ENCODE measurements around the gene DOCK4. TPM values are rescaled to one million over a fixed set of nuclear protein-coding genes. Genes with fewer than 3 reads are reported as not detected.

DOCK4 gene
- total RNA-seq, 1 donor from 2014 or later = 18.5 TPM

GRCh38 chr7:112067632-112068540 lies 138.3 kb downstream of the DOCK4 start:
- intact Hi-C loops (cut with DNase I) = no loop called here
- DNase-seq (ENCODE audit: low spot score) = no peak

DNA sequence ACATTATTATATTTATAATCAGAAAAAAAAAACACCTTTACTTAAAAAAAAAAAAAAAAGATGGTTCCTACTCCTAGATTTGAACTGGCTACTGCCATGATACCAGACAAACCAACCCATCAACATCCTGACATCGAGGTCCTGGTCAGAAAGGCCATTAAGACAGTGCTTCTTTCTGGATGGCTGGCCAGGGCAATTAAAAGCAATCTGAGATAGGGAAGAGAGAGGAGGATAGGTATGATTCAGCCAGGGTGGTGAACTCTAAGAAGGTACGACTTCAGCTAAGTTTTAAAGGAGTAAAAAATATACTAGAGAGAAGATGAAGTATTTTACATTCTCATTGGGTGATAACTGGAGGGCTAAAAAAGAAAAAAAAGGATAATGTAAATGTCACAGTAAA lies 139.0 kb downstream of the DOCK4 start:
- DNase-seq (ENCODE audit: low spot score) = no peak
- intact Hi-C loops (cut with DNase I) = no loop called here

GRCh38 chr7:112065758-112066157 lies 140.4 kb downstream of the DOCK4 start:
- intact Hi-C loops (cut with DNase I) = no loop called here
- no peak for DNase-seq (ENCODE audit: low spot score)

DNA sequence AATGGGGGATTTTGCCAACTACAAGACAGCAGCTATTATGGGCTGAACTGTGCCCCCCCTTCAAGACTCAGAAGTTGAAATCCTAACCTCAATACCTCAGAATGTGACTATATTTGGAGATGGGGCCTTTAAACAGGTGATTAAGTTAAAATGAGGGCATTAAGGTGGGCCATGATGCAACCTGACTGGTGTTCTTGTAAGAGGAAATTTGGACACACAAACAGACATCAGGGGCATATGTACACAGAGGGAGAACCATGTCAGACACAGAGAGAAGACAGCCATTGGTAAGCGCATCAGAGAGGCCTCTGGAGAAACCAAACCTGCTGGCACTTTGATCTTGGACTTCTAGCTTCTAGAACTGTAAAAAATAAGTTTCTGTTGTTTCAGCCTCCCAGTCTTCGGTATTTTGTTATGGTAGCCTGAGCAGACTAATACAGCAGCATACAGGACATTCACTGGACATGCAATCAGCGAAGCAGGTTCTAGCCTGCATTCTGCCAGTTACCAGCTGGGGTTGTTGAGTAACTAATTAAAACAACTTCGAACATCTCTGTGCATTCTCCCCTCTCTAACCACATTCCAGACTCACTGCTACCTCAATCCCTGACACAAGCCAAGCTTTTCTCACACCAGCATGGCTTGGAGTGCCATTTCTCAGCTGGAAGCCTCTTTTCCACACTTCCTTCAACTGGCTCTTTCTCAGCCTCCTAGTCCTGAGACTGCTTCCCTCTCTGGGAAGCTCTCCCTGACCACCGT lies 141.4 kb downstream of the DOCK4 start:
- DNase-seq (ENCODE audit: low spot score) = no peak
- intact Hi-C loops (cut with DNase I) = no loop called here

DNA sequence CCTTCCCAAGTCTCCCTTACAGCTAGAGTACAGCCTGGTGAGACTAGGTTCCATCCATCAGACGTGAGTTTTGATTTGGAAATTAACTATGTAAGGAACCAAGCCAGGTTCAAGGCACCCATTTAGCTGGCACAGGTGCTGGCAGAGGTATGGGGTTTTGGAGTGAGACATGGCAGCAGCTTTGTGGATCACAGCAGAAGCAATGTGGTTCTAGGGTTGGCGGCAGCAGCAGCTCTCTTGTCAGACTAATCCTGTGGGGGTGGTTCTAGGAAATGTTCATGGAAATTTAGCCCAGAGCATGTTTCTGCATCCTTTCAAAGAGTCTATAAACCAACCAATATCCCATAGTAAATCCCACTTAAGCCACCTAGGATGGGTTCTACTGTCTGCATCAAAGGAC lies 142.2 kb downstream of the DOCK4 start:
- intact Hi-C loops (cut with DNase I) = no loop called here
- DNase-seq (ENCODE audit: low spot score) = no peak

GRCh38 chr7:112061051-112061450 lies 145.1 kb downstream of the DOCK4 start:
- no peak for DNase-seq (ENCODE audit: low spot score)
- intact Hi-C loops (cut with DNase I) = no loop called here

- DNase-seq (ENCODE audit: low spot score) = no peak
- intact Hi-C loops (cut with DNase I) = no loop called here
Observed at GRCh38 chr7:112060625-112061024, 145.6 kb downstream of the DOCK4 start.

DNA sequence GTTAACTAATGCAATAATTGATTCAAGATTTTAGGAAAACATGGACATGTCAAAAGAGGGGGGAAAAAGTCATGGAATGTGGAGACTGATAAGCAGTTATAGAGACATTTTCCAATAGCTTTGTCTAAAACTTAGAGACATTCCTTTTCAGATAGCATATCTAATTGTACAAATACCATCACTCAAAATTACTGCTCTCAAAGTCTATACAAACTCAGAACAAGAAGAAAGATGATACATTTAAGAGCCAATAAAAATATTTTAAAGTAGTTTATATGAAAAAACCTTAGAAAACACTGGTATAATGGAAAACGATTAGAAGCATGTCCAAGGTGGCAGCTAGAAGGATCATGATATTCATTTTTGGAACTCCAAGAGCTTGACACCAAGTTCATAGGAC lies 146.5 kb downstream of the DOCK4 start:
- intact Hi-C loops (cut with DNase I) = no loop called here
- no peak for DNase-seq (ENCODE audit: low spot score)

DNA sequence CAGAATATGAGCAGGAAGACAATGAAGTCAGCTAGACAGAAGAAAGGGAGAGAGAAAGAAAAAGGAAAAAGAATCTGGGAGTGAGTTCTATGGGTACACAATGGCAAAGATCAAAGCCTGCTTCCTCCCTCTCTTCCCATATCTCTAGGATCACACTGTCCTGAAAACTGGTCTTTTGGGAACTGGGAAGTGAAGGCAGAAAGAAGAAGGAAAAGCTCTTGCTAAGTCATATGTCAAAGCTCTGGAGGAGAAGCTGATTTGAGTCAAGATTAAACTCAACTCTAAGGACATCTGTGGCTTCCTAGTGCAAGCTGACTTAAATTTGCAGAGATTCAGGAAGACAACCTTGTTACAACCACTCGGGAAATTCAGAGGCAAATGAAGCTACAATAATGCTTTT lies 147.5 kb downstream of the DOCK4 start:
- intact Hi-C loops (cut with DNase I) = no loop called here
- no peak for DNase-seq (ENCODE audit: low spot score)

DNA sequence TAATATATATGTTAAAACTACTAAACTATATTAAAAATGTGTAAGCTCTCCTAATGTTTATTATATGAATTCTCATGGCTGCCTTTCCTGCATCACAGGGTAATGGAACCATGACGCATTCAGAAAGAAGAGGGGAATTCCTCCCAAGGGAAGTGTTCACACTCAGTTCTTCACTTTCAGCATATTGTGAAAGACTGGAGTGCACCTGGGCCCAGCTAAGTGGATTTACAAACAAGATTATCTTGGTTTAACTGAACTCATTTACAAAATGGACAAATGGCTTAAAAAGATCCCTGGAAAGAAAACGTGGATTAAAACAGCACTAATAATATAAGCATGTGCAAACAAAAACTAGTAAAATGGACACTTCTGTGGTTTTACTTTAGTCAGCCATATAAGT lies 149.8 kb downstream of the DOCK4 start:
- intact Hi-C loops (cut with DNase I) = no loop called here
- DNase-seq (ENCODE audit: low spot score) = no peak

- intact Hi-C loops (cut with DNase I) = no loop called here
Observed at GRCh38 chr7:112053737-112054069, 152.5 kb downstream of the DOCK4 start.

GRCh38 chr7:112052993-112053736 lies 153.0 kb downstream of the DOCK4 start:
- intact Hi-C loops (cut with DNase I) = no loop called here
- no peak for DNase-seq (ENCODE audit: low spot score)

More at GRCh38 chr7:112053737-112054069, 152.5 kb downstream of the DOCK4 start:
- no peak for DNase-seq (ENCODE audit: low spot score)

DNA sequence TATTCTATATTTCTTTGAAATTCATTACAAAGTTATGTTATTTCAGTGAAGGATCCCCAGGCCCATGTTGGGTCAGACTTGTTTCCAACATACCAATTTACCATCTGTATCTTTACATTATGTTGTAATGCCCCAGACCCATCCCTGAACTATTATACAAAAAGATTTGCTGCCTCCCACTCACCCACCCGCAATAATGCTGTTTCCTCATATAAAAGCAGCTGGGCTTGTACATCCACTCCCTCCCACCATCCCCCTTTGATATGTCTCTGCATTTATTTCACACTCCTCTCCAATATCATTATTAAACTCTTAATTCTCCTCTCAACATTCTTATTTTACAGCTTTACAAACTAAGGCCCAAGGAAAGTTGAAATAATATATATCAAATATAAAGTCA lies 153.7 kb downstream of the DOCK4 start:
- intact Hi-C loops (cut with DNase I) = no loop called here
- no peak for DNase-seq (ENCODE audit: low spot score)

- DNase-seq (ENCODE audit: low spot score) = no peak
- intact Hi-C loops (cut with DNase I) = no loop called here
Observed at GRCh38 chr7:112050250-112050881, 155.8 kb downstream of the DOCK4 start.

- intact Hi-C loops (cut with DNase I) = no loop called here
- DNase-seq (ENCODE audit: low spot score) = no peak
Observed at GRCh38 chr7:112049555-112050249, 156.5 kb downstream of the DOCK4 start.

DNA sequence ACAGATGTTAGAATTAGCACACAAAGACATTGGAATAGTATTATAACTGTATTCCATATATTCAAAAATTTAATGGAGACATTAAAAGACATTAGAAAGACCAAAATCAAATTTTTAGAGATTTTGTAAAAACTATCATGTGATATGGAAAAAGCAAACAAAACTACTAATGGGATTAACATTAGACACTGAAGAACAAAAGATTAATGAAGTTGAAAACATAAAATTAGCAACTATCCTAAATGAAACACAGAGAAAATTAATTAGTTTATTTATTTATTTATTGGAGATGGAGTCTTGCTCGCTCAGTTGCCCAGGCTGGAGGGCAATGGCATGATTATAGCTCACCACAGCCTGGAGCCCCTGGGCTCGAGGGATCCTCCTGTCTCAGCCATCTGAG lies 158.8 kb downstream of the DOCK4 start:
- DNase-seq (ENCODE audit: low spot score) = no peak
- intact Hi-C loops (cut with DNase I) = no loop called here

GRCh38 chr7:112045222-112045621 lies 161.0 kb downstream of the DOCK4 start:
- no peak for DNase-seq (ENCODE audit: low spot score)
- intact Hi-C loops (cut with DNase I) = no loop called here

DNA sequence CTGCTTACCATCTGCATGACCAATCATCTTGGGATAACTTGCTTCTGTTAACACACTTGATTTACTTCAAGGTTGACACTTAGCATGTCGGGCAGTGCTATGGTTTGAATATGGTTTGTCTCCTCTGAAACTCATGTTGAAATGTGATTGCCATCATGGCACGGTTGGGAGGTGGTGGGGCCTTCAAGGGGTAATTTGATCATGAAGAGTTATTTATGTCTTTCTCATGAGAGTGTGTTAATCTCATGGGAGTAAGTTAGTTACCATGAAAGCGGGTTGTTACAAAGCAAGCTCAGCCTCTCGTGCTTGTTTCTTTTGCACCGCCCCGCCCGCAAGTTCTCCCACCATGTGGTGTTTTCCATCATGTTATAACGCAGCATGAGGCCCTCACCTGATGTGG lies 163.6 kb downstream of the DOCK4 start:
- intact Hi-C loops (cut with DNase I) = no loop called here
- DNase-seq (ENCODE audit: low spot score) = no peak

- DNase-seq (ENCODE audit: low spot score) = no peak
- intact Hi-C loops (cut with DNase I) = no loop called here
Observed at GRCh38 chr7:112038353-112038752, 167.8 kb downstream of the DOCK4 start.
